H1 (cell line): Measurements from ENCODE around the gene ZNF408. TPM values are rescaled to one million over a fixed set of nuclear protein-coding genes. Genes with fewer than 3 reads are reported as not detected.

ENCODE experiments used
- CTCF ChIA-PET: fragments of 300-600 bp; sonication (Branson Sonifier 250); formaldehyde crosslinking; loops from one replicate; lab custom pipeline; 2021; ENCODE audit not compliant: partially characterized antibody; lab: Charles Lee
- POLR2A ChIA-PET: fragments of 300-600 bp; sonication (Branson Sonifier 250); formaldehyde crosslinking; loops from one replicate; lab custom pipeline; 2021; ENCODE audit warnings: inconsistent platforms; ENCODE audit not compliant: partially characterized antibody; lab: Charles Lee
- DNase-seq, 2 experiments: peaks; one replicate each; pipeline versions ENCODE4 v3.0.0 to v3.0.0-alpha.2; 2010 to 2022; ENCODE audit warnings: low spot score in 2 of 2, low read depth in 1 of 2, mixed read lengths in 1 of 2
- FAIRE-seq: peaks from 2 replicates; lab custom pipeline; 2011; peaks lifted over from hg19 to GRCh38; lab: Jason Lieb, UNC
- H2AFZ ChIP-seq: 2 replicates; pipeline ENCODE4 v1.8.1; 2012; ENCODE audit warnings: low read length, inconsistent platforms
- H2AK5ac ChIP-seq: 2 replicates; pipeline ENCODE4 v1.6.1; 2013; ENCODE audit warnings: low read depth, low read length
- H2BK120ac ChIP-seq: replicated peaks from 2 replicates; pipeline ENCODE3; 2013; ENCODE audit warnings: low read depth, low read length, inconsistent platforms
- H2BK12ac ChIP-seq: 2 replicates; pipeline ENCODE4 v1.6.1; 2013; ENCODE audit warnings: low read depth, low read length
- H2BK15ac ChIP-seq: 2 replicates; pipeline ENCODE4 v1.6.1; 2013; ENCODE audit warnings: low read length
- H2BK20ac ChIP-seq: 2 replicates; pipeline ENCODE4 v1.6.1; 2013; ENCODE audit warnings: low read length
- H2BK5ac ChIP-seq: 2 replicates; pipeline ENCODE4 v1.6.1; 2013; ENCODE audit warnings: low read depth, low read length
- H3K14ac ChIP-seq: 2 replicates; pipeline ENCODE4 v1.6.1; 2013; ENCODE audit warnings: inconsistent platforms; ENCODE audit not compliant: insufficient read length
- H3K18ac ChIP-seq: 2 replicates; pipeline ENCODE4 v1.6.1; 2013; ENCODE audit warnings: low read length; ENCODE audit errors: extremely low read depth
- H3K23ac ChIP-seq: 2 replicates; pipeline ENCODE4 v1.6.1; 2013; ENCODE audit warnings: inconsistent platforms; ENCODE audit not compliant: insufficient read length
- H3K23me2 ChIP-seq: 2 replicates; pipeline ENCODE4 v1.6.1; 2013; ENCODE audit warnings: low read depth, low read length
- H3K27ac ChIP-seq: 2 replicates; pipeline ENCODE4 v1.6.1; 2011; ENCODE audit warnings: low read depth, low read length, inconsistent platforms
- H3K27me3 ChIP-seq, 4 experiments: replicated peaks in 1 of 4; 1 replicate in 1 of 4; 2 replicates in 3 of 4; pipeline versions ENCODE4 v1.6.1 to v1.8.1; 2011 to 2013; ENCODE audit warnings: low read length in 3 of 4, mild to moderate bottlenecking in 3 of 4, inconsistent platforms in 2 of 4, mixed read lengths in 2 of 4, moderate library complexity in 1 of 4; ENCODE audit not compliant: control insufficient read depth in 3 of 4, insufficient read depth in 3 of 4; ENCODE audit errors: extremely low read depth in 1 of 4
- H3K36me3 ChIP-seq, 4 experiments: 2 replicates each; pipeline versions ENCODE4 v1.6.1 to v1.8.1; 2011 to 2013; ENCODE audit warnings: mild to moderate bottlenecking in 4 of 4, low read length in 3 of 4, moderate library complexity in 2 of 4, control low read depth in 1 of 4, inconsistent platforms in 1 of 4; ENCODE audit not compliant: insufficient read depth in 4 of 4, control insufficient read depth in 2 of 4
- H3K4ac ChIP-seq: replicated peaks from 2 replicates; pipeline ENCODE3; 2013; ENCODE audit warnings: low read length, low read depth, mixed read lengths, inconsistent platforms; ENCODE audit not compliant: insufficient read length
- H3K4me1 ChIP-seq, 4 experiments: replicated peaks in 1 of 4; 1 replicate in 1 of 4; 2 replicates in 3 of 4; pipeline versions ENCODE4 v1.6.1 to v1.8.1; 2011 to 2013; ENCODE audit warnings: low read length in 3 of 4, inconsistent platforms in 2 of 4, mixed read lengths in 1 of 4; ENCODE audit not compliant: insufficient read depth in 4 of 4, control insufficient read depth in 3 of 4
- H3K4me2 ChIP-seq, 2 experiments: 2 replicates each; pipeline versions ENCODE4 v1.6.1 to v1.8.1; 2011 to 2013; ENCODE audit warnings: low read depth in 2 of 2, low read length in 2 of 2, control low read depth in 1 of 2, inconsistent platforms in 1 of 2, mild to moderate bottlenecking in 1 of 2; ENCODE audit not compliant: insufficient read depth in 1 of 2
- H3K4me3 ChIP-seq, 4 experiments: fragments of 200-600, 300-600 bp in 1 of 4; sonication (generic), shearing (Covaris generic), sonication (Bioruptor Twin) in 1 of 4; 2 replicates each; pipeline versions ENCODE4 v1.5.1 to v1.8.1; 2011 to 2016; ENCODE audit warnings: low read length in 4 of 4, low read depth in 3 of 4, control low read depth in 2 of 4, inconsistent platforms in 2 of 4, mild to moderate bottlenecking in 2 of 4, mixed read lengths in 1 of 4, moderate library complexity in 1 of 4; ENCODE audit not compliant: insufficient read depth in 2 of 4; ENCODE audit errors: extremely low read depth in 1 of 4
- H3K56ac ChIP-seq: replicated peaks from 2 replicates; pipeline ENCODE3; 2013; ENCODE audit warnings: low read depth, mild to moderate bottlenecking, mixed read lengths, low read length, inconsistent platforms; ENCODE audit not compliant: insufficient read length
- H3K79me1 ChIP-seq: 2 replicates; pipeline ENCODE4 v1.6.1; 2013; ENCODE audit warnings: low read depth, low read length, control low read depth
- H3K79me2 ChIP-seq, 2 experiments: 2 replicates each; pipeline versions ENCODE4 v1.6.1 to v1.8.1; 2012 to 2013; ENCODE audit warnings: low read length in 2 of 2, mild to moderate bottlenecking in 2 of 2, inconsistent platforms in 1 of 2; ENCODE audit not compliant: insufficient read depth in 2 of 2, control insufficient read depth in 1 of 2
- H3K9ac ChIP-seq, 4 experiments: replicated peaks in 1 of 4; 1 replicate in 1 of 4; 2 replicates in 3 of 4; pipeline versions ENCODE4 v1.6.1 to v1.8.1; 2011 to 2013; ENCODE audit warnings: low read depth in 3 of 4, low read length in 3 of 4, control low read depth in 2 of 4, mild to moderate bottlenecking in 2 of 4, moderate library complexity in 2 of 4, inconsistent platforms in 1 of 4; ENCODE audit errors: extremely low read depth in 1 of 4
- H3K9me3 ChIP-seq, 2 experiments: 2 replicates each; pipeline versions ENCODE4 v1.6.1 to v1.8.1; 2012 to 2013; ENCODE audit warnings: mild to moderate bottlenecking in 2 of 2, moderate library complexity in 2 of 2, control low read depth in 1 of 2, inconsistent platforms in 1 of 2, low read depth in 1 of 2, low read length in 1 of 2, mixed read lengths in 1 of 2; ENCODE audit not compliant: insufficient read depth in 2 of 2
- H4K20me1 ChIP-seq, 2 experiments: replicated peaks in 1 of 2; 2 replicates each; pipeline versions ENCODE3 to v1.8.1; 2011 to 2013; ENCODE audit warnings: inconsistent platforms in 2 of 2, low read length in 2 of 2, mild to moderate bottlenecking in 1 of 2; ENCODE audit not compliant: insufficient read depth in 2 of 2, control insufficient read depth in 1 of 2
- H4K5ac ChIP-seq: 2 replicates; pipeline ENCODE4 v1.6.1; 2013; ENCODE audit warnings: low read length, low read depth, mixed read lengths, inconsistent platforms; ENCODE audit not compliant: insufficient read length
- H4K8ac ChIP-seq: 2 replicates; pipeline ENCODE4 v1.8.0; 2013; ENCODE audit warnings: mild to moderate bottlenecking, moderate library complexity, low read length, inconsistent platforms; ENCODE audit not compliant: insufficient read depth; ENCODE audit errors: extremely low read depth
- H4K91ac ChIP-seq: replicated peaks from 2 replicates; pipeline ENCODE3; 2013; ENCODE audit warnings: low read length, mixed read lengths, inconsistent platforms; ENCODE audit not compliant: insufficient read length
- WGBS, 2 experiments: shearing (Covaris generic) in 1 of 2; methylation state at CpG; one replicate each; pipeline versions ENCODE4 v1.1.6 to v1.1.7; 2013 to 2015; ENCODE audit warnings: low lambda C conversion rate in 2 of 2, mixed read lengths in 2 of 2, inconsistent platforms in 1 of 2, low coverage in 1 of 2, missing lambda C conversion rate in 1 of 2; ENCODE audit not compliant: insufficient replicate concordance in 2 of 2, insufficient coverage in 1 of 2, insufficient read length in 1 of 2; ENCODE audit errors: extremely low coverage in 1 of 2, missing lambda C conversion rate in 1 of 2; 5-methylcytosine and 5-hydroxymethylcytosine counted together
- polyA plus RNA-seq, 7 experiments: library from polyadenylated mRNA; depleted of rRNA in 3 of 7; stranded (reverse) in 5 of 7; unstranded in 2 of 7; fragments of >200 nt in 5 of 7; fragments of 200-250 nt in 2 of 7; gene quantifications; 1 replicate in 5 of 7; 2 replicates in 1 of 7; 4 replicates in 1 of 7; pipeline versions ENCODE4 v1.2.1 to v1.2.3, GENCODE V29; 2011 to 2013; ENCODE audit warnings: missing spikeins in 2 of 7, mixed read lengths in 2 of 7
- total RNA-seq: library from RNA; stranded (reverse); fragmentation: NEBNext Ultra II Directional; extraction: Animal tissue kit (Norgen Biotek cat#: 25700); gene quantifications from 2 replicates; pipeline ENCODE4 v1.2.1, GENCODE V29; 2021

ZNF408 gene
- total and polyA plus RNA-seq, 2 of the 8 experiments (the other 6 are each of a cell fraction or from before 2014, with no cell fraction given): 10.7 to 11.0 TPM

GRCh38 chr11:46736146-46736545 is 35.3 kb downstream of the ZNF408 start:
- Histone ChIP-seq H3K18ac (no peak overlapping the region), H3K79me2 (no peaks in the 10 kb centered on the region), H2AK5ac (no peak overlapping the region), H2BK15ac (no peak overlapping the region), H3K9me3 (no peaks in the 10 kb centered on the region), H3K79me1 (no peaks in the 10 kb centered on the region), H3K4ac (no peak overlapping the region), H4K8ac (no peak overlapping the region), H3K4me2 (no peak overlapping the region), H3K4me1 (peaks cover 0 to 3% (median 0%) of the 10 kb centered on the region in 4 experiments; a peak in 1 of 7 replicates), H2BK12ac (no peak overlapping the region), H3K36me3 (peaks cover 0 to 3% (median 2%) of the 10 kb centered on the region in 4 experiments; a peak in 3 of 8 replicates), H3K4me3 (no peak overlapping the region), H4K5ac (no peak overlapping the region), H4K91ac (no peak overlapping the region), H3K27me3 (no peaks in the 10 kb centered on the region), H3K9ac (no peak overlapping the region), H2BK5ac (no peak overlapping the region), H3K14ac (no peak overlapping the region), H2AFZ (no peak overlapping the region), H3K56ac (no peak overlapping the region), H2BK120ac (no peak overlapping the region), H3K23ac (no peak overlapping the region), H4K20me1 (no peaks in the 10 kb centered on the region), H2BK20ac (no peak overlapping the region), H3K27ac (no peak overlapping the region), H3K23me2 (no peaks in the 10 kb centered on the region)
- ChIA-PET CTCF (interaction anchor here (1.0 to 1.2 kb wide), 2 partner anchors 9 to 65 kb away, joined by 3 to 5 read pairs; no protein-coding TSS in a partner anchor), POLR2A (interaction anchor here (0.6 kb wide), 1 partner anchor 111 kb away, joined by 5 read pairs; no protein-coding TSS in a partner anchor)
- DNase-seq (no peak), FAIRE-seq (no peak)
- WGBS, 2 experiments: 93% methylated on average over 7 of the region's 7 CpGs; no CpG with 5 or more reads in 1 of the 2 experiments
